NCI-H524 (cell line): ENCODE data around the gene UNG.

ENCODE experiments used
- DNase-seq, 2 experiments: peaks; one replicate each; lab custom pipeline; 2025; lab: John Stamatoyannopoulos, UW

The UNG gene

DNA sequence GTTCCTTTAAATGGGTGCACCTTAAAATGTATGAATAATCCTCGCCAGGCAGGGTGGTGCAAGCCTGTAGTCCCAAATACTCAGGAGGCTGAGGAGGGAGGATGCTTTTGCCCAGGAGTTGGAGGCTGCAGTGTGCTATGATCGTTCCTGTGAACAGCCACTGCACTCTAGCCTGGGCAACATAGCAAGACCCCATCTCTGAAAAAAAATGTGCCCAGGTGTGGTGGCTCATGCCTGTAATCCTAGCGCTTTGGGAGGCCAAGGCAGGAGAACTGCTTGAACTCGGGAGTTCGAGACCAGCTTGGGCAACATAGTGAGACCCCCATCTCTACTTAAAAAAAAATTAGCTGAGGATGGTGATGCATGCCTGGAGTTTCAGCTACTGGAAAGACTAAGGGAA lies 58.6 kb downstream of the UNG start:
- no peak for DNase-seq

DNA sequence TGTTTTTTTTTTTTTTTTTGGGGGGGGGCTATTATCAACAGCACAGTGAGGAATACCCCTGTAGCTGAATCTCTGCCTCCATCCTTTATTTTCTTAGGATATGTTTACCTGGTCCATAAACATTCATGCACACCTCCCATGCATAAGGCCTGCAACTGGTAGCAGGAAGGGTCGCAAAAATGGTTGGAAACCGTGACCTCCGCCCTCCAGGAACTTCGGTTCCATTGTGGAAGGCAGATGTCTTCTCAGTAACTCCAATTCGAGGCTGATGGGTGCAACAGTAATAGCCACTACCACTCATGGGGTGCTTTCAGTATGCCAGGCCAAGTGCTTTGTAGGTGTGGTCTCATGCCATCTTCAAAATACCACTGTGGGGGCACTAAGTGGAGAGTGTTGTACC lies 59.2 kb downstream of the UNG start:
- no peak for DNase-seq

DNA sequence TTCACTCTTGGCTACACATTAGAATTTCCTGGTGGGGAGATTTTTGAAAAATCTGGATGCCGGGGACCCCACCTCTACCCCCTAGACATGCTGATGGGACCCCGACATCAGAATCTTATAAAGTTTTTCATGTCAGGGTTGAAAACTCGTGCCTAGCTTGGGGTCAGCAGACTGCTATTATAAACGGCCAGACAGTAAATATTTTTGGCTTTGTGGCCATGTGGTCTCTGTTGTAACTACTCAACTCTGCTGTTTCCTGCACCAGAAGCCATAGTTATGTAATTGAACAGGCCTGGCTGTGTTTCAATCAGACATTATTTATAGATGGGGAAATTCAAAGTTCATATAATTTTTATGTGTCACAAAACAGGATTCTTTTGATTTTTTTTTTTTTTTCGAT lies 60.6 kb downstream of the UNG start:
- DNase-seq: no peak

DNA sequence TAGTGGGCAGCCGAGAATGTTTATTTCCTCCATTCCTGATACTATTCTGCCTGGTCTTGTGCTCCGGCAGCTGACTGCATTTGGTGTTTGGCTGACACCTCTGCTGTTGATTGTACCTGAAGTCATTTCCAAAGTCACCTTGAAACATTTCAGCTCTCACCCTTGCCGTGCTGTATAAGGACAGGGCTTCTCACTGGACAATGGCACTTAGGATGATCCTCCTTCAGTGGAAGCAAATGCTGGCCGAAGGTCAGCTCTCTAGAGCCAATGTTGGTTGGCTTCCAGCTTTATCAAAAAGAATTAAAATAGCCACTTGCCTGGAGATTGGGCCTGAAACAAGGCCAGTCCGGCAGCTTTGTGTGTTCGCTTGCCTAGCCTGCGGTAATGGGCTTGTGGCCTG lies 63.0 kb downstream of the UNG start:
- DNase-seq: no peak
